ENCODE results near the gene LMAN2.

LMAN2 gene

GRCh38 chr5:177303925-177304391 is 47.5 kb downstream of the LMAN2 start:
- Histone ChIP-seq H3K4me3 (ENCODE audit: severe bottlenecking) (peak overlapping the region; percentile 83), H3K27me3 (ENCODE audit: insufficient read depth, poor library complexity, severe bottlenecking) (no peaks in the 10 kb centered on the region), H3K27ac (ENCODE audit: poor library complexity, severe bottlenecking) (peak overlapping the region; percentile 75), H3K36me3 (ENCODE audit: low read depth) (peaks cover 35% of the 10 kb centered on the region), H3K9me3 (ENCODE audit: severe bottlenecking) (no peaks in the 10 kb centered on the region), H3K4me1 (ENCODE audit: insufficient read depth, poor library complexity, severe bottlenecking) (peaks cover 28% of the 10 kb centered on the region)
- TF ChIP-seq CTCF (IDR thresholded peaks at IDR 0.05; ENCODE audit: poor library complexity, severe bottlenecking): no peak
- no peak for ATAC-seq (ENCODE audit: low read depth)
- DNase-seq (ENCODE audit: low spot score): no peak

GRCh38 chr5:177303121-177303924 is 48.1 kb downstream of the LMAN2 start, which contains the start of the genes PRELID1 and RAB24:
Gene PRELID1 (plus strand): TSS chr5:177303799. CDS start chr5:177303986, 187 bp downstream.
Gene RAB24 (minus strand): TSS chr5:177303719. CDS start chr5:177303288, 431 bp downstream.
- peaks cover 28% of the 10 kb centered on the region for H3K4me1 ChIP-seq (ENCODE audit: insufficient read depth, poor library complexity, severe bottlenecking)
- H3K9me3 ChIP-seq (ENCODE audit: severe bottlenecking): no peaks in the 10 kb centered on the region
- TF ChIP-seq CTCF (IDR thresholded peaks at IDR 0.05; ENCODE audit: poor library complexity, severe bottlenecking): peak; percentile 60
- H3K27ac ChIP-seq (ENCODE audit: poor library complexity, severe bottlenecking): peak within 1 kb of the TSS; percentile 75
- peak within 1 kb of the TSS; percentile 83 for H3K4me3 ChIP-seq (ENCODE audit: severe bottlenecking)
- DNase-seq (ENCODE audit: low spot score): peak; percentile 84
- peaks cover 31% of the 10 kb centered on the region for H3K36me3 ChIP-seq (ENCODE audit: low read depth)
- no peaks in the 10 kb centered on the region for H3K27me3 ChIP-seq (ENCODE audit: insufficient read depth, poor library complexity, severe bottlenecking)
- peak; percentile 26 for ATAC-seq (ENCODE audit: low read depth)

GRCh38 chr5:177302354-177303110 is 48.9 kb downstream of the LMAN2 start:
- peaks cover 39% of the 10 kb centered on the region for H3K36me3 ChIP-seq (ENCODE audit: low read depth)
- no peaks in the 10 kb centered on the region for H3K27me3 ChIP-seq (ENCODE audit: insufficient read depth, poor library complexity, severe bottlenecking)
- DNase-seq (ENCODE audit: low spot score) (no peak), ATAC-seq (ENCODE audit: low read depth) (no peak)
- no peak for TF ChIP-seq CTCF (IDR thresholded peaks at IDR 0.05; ENCODE audit: poor library complexity, severe bottlenecking)
- H3K4me1 ChIP-seq (ENCODE audit: insufficient read depth, poor library complexity, severe bottlenecking): peaks cover 28% of the 10 kb centered on the region
- peak overlapping the region; percentile 75 for H3K27ac ChIP-seq (ENCODE audit: poor library complexity, severe bottlenecking)
- peak overlapping the region; percentile 83 for H3K4me3 ChIP-seq (ENCODE audit: severe bottlenecking)
- no peaks in the 10 kb centered on the region for H3K9me3 ChIP-seq (ENCODE audit: severe bottlenecking)

- Histone ChIP-seq H3K27me3 (ENCODE audit: insufficient read depth, poor library complexity, severe bottlenecking) (no peaks in the 10 kb centered on the region), H3K36me3 (ENCODE audit: low read depth) (peaks cover 35% of the 10 kb centered on the region), H3K27ac (ENCODE audit: poor library complexity, severe bottlenecking) (peak overlapping the region; percentile 75), H3K9me3 (ENCODE audit: severe bottlenecking) (no peaks in the 10 kb centered on the region), H3K4me3 (ENCODE audit: severe bottlenecking) (no peak overlapping the region), H3K4me1 (ENCODE audit: insufficient read depth, poor library complexity, severe bottlenecking) (peaks cover 28% of the 10 kb centered on the region)
- ATAC-seq (ENCODE audit: low read depth) (peak; percentile 71), DNase-seq (ENCODE audit: low spot score) (peak; percentile 96)
- TF ChIP-seq CTCF (IDR thresholded peaks at IDR 0.05; ENCODE audit: poor library complexity, severe bottlenecking): no peak
These were observed 49.8 kb downstream of the LMAN2 start for GRCh38 chr5:177301503-177302165.
